Measurements from ENCODE around the gene RAB32. TPM values are rescaled to one million over a fixed set of nuclear protein-coding genes. Genes with fewer than 3 reads are reported as not detected.

Gene RAB32
- total RNA-seq, 1 donor from 2014 or later, result 4.3 TPM

GRCh38 chr6:146550911-146551310 is 7.3 kb downstream of the RAB32 start:
- Histone ChIP-seq H3K79me2 (ENCODE audit: low read depth) (no peaks in the 10 kb centered on the region), H3F3A (ENCODE audit: low read depth) (no peaks in the 10 kb centered on the region), H4K20me1 (ENCODE audit: low read depth) (no peaks in the 10 kb centered on the region), H3K4me1 (no peaks in the 10 kb centered on the region), H3K27me3 (no peaks in the 10 kb centered on the region), H2AFZ (replicated peaks) (no peak overlapping the region), H3K9me3 (ENCODE audit: low read depth) (no peaks in the 10 kb centered on the region), H3K27ac (no peak overlapping the region), H3K9ac (no peak overlapping the region), H3K4me2 (no peak overlapping the region), H3K36me3 (no peaks in the 10 kb centered on the region), H3K4me3 (no peak overlapping the region)
- Mint-ChIP-seq H3K9me3 (no peaks in the 10 kb centered on the region), H3K4me3 (no peak overlapping the region), H3K4me1 (peaks cover 11% of the 10 kb centered on the region), H3K27me3 (ENCODE audit: insufficient read depth, low read depth) (no peaks in the 10 kb centered on the region), H3K27ac (no peak overlapping the region), H3K36me3 (peaks cover 27% of the 10 kb centered on the region)
- DNase-seq (ENCODE audit: low spot score), result no peak
- TF ChIP-seq, protein P1, sequence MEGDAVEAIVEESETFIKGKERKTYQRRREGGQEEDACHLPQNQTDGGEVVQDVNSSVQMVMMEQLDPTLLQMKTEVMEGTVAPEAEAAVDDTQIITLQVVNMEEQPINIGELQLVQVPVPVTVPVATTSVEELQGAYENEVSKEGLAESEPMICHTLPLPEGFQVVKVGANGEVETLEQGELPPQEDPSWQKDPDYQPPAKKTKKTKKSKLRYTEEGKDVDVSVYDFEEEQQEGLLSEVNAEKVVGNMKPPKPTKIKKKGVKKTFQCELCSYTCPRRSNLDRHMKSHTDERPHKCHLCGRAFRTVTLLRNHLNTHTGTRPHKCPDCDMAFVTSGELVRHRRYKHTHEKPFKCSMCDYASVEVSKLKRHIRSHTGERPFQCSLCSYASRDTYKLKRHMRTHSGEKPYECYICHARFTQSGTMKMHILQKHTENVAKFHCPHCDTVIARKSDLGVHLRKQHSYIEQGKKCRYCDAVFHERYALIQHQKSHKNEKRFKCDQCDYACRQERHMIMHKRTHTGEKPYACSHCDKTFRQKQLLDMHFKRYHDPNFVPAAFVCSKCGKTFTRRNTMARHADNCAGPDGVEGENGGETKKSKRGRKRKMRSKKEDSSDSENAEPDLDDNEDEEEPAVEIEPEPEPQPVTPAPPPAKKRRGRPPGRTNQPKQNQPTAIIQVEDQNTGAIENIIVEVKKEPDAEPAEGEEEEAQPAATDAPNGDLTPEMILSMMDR (IDR thresholded peaks at IDR 0.05), result no peak
- TF ChIP-seq EZH2 (IDR thresholded peaks at IDR 0.05), result no peak
- TF ChIP-seq EZH2phosphoT487 (IDR thresholded peaks at IDR 0.05), result no peak

DNA sequence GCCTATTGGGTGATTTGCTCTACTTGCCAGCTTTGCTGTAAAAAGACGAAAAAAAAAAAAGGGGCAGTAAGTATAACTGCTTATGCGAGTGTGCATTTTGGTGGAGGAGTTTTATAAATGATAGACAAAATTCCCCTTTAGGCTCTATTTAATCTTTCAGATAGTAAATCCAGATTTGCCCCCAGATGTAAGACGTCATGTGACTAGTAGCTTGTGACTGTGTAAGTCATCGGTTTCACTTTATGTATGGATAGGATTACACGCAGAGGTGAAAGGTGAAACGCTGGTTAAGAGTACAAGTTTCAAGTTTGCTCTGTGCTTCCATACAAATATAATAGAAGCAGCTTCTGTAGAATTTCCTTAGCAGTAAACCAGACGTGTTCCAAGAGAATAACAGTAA is 7.9 kb downstream of the RAB32 start:
- H3K4me1 Mint-ChIP-seq, result peaks cover 7% of the 10 kb centered on the region
- H3K9me3 ChIP-seq (ENCODE audit: low read depth), result no peaks in the 10 kb centered on the region
- peaks cover 27% of the 10 kb centered on the region for H3K36me3 Mint-ChIP-seq
- no peak overlapping the region for H3K4me2 ChIP-seq
- no peak for DNase-seq (ENCODE audit: low spot score)
- no peaks in the 10 kb centered on the region for H3K9me3 Mint-ChIP-seq
- no peaks in the 10 kb centered on the region for H3K79me2 ChIP-seq (ENCODE audit: low read depth)
- no peaks in the 10 kb centered on the region for H3K27me3 Mint-ChIP-seq (ENCODE audit: insufficient read depth, low read depth)
- H3K4me3 Mint-ChIP-seq, result no peak overlapping the region
- no peak overlapping the region for H2AFZ ChIP-seq (replicated peaks)
- H3K27ac ChIP-seq, result no peak overlapping the region
- no peaks in the 10 kb centered on the region for H3K36me3 ChIP-seq
- no peak overlapping the region for H3K4me3 ChIP-seq
- no peak overlapping the region for H3K27ac Mint-ChIP-seq
- no peaks in the 10 kb centered on the region for H3K27me3 ChIP-seq
- H3K9ac ChIP-seq, result no peak overlapping the region
- no peaks in the 10 kb centered on the region for H3K4me1 ChIP-seq
- H4K20me1 ChIP-seq (ENCODE audit: low read depth), result no peaks in the 10 kb centered on the region
- TF ChIP-seq EZH2phosphoT487 (IDR thresholded peaks at IDR 0.05) (no peak), EZH2 (IDR thresholded peaks at IDR 0.05) (no peak)
- TF ChIP-seq, protein P1 (IDR thresholded peaks at IDR 0.05), result no peak
- no peaks in the 10 kb centered on the region for H3F3A ChIP-seq (ENCODE audit: low read depth)

GRCh38 chr6:146553377-146554135 is 9.9 kb downstream of the RAB32 start:
- DNase-seq (ENCODE audit: low spot score), result no peak
- H3K36me3 ChIP-seq, result no peaks in the 10 kb centered on the region
- H3K4me1 Mint-ChIP-seq, result no peaks in the 10 kb centered on the region
- H3K4me2 ChIP-seq, result no peak overlapping the region
- H4K20me1 ChIP-seq (ENCODE audit: low read depth), result no peaks in the 10 kb centered on the region
- H2AFZ ChIP-seq (replicated peaks), result no peak overlapping the region
- H3K27me3 ChIP-seq, result no peaks in the 10 kb centered on the region
- no peak overlapping the region for H3K9ac ChIP-seq
- TF ChIP-seq, protein P1 (IDR thresholded peaks at IDR 0.05), result no peak
- TF ChIP-seq EZH2phosphoT487 (IDR thresholded peaks at IDR 0.05) (no peak), EZH2 (IDR thresholded peaks at IDR 0.05) (no peak)
- H3F3A ChIP-seq (ENCODE audit: low read depth), result no peaks in the 10 kb centered on the region
- no peak overlapping the region for H3K27ac Mint-ChIP-seq
- H3K4me1 ChIP-seq, result no peaks in the 10 kb centered on the region
- no peaks in the 10 kb centered on the region for H3K79me2 ChIP-seq (ENCODE audit: low read depth)
- peaks cover 29% of the 10 kb centered on the region for H3K36me3 Mint-ChIP-seq
- H3K9me3 Mint-ChIP-seq, result no peaks in the 10 kb centered on the region
- H3K4me3 ChIP-seq, result no peak overlapping the region
- H3K27me3 Mint-ChIP-seq (ENCODE audit: insufficient read depth, low read depth), result no peaks in the 10 kb centered on the region
- H3K27ac ChIP-seq, result no peak overlapping the region
- no peaks in the 10 kb centered on the region for H3K9me3 ChIP-seq (ENCODE audit: low read depth)
- no peak overlapping the region for H3K4me3 Mint-ChIP-seq
